GM23338 (cell line): ENCODE data around the gene TJP1.
"Not testable (repeated sequence)": the region's sequence is repeated elsewhere in the genome, so short reads cannot be mapped to it uniquely, and the experiment has no call there.

ENCODE experiments used
- CREB1 ChIP-seq: fragments of 250-450 bp; sonication (Bioruptor Pico); IDR thresholded peaks from 2 replicates; pipeline ENCODE4 v1.5.0; 2020; ENCODE audit warnings: low read depth, mild to moderate bottlenecking, moderate library complexity
- EZH2 ChIP-seq: fragments of 200-600 bp; sonication (generic); IDR thresholded peaks from one replicate; pipeline ENCODE4 v1.8.0; 2017; ENCODE audit warnings: antibody characterized with exemption, mild to moderate bottlenecking, low read depth; ENCODE audit not compliant: unreplicated experiment
- POLR2AphosphoS5 ChIP-seq: IDR thresholded peaks from 2 replicates; pipeline ENCODE4 v1.6.1; 2016; ENCODE audit warnings: antibody characterized with exemption, low read depth
- TF ChIP-seq, protein P1 (sequence below), 2 experiments: fragments of 200-600 bp in 1 of 2; sonication (generic) in 1 of 2; conservative IDR thresholded peaks; 2 replicates each; pipeline versions ENCODE4 v1.5.1 to v1.6.1; 2016 to 2017; ENCODE audit warnings: antibody characterized with exemption in 2 of 2, low read depth in 2 of 2, mild to moderate bottlenecking in 2 of 2, moderate library complexity in 1 of 2

- TF ChIP-seq, protein P1, sequence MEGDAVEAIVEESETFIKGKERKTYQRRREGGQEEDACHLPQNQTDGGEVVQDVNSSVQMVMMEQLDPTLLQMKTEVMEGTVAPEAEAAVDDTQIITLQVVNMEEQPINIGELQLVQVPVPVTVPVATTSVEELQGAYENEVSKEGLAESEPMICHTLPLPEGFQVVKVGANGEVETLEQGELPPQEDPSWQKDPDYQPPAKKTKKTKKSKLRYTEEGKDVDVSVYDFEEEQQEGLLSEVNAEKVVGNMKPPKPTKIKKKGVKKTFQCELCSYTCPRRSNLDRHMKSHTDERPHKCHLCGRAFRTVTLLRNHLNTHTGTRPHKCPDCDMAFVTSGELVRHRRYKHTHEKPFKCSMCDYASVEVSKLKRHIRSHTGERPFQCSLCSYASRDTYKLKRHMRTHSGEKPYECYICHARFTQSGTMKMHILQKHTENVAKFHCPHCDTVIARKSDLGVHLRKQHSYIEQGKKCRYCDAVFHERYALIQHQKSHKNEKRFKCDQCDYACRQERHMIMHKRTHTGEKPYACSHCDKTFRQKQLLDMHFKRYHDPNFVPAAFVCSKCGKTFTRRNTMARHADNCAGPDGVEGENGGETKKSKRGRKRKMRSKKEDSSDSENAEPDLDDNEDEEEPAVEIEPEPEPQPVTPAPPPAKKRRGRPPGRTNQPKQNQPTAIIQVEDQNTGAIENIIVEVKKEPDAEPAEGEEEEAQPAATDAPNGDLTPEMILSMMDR (conservative IDR thresholded peaks at IDR 0.05; ENCODE audit: low read depth in 2 of 2), result not testable (repeated sequence)
- not testable (repeated sequence) for TF ChIP-seq EZH2; POLR2AphosphoS5; CREB1 (CRISPR knock-in tag)
Observed at GRCh38 chr15:29754009-29754408, 68.3 kb downstream of the TJP1 start.
